HepG2 (cell line): Measurements from ENCODE around the gene EPHA4. TPM values are rescaled to one million over a fixed set of nuclear protein-coding genes. Genes with fewer than 3 reads are reported as not detected.

ENCODE experiments used
- ATAC-seq: fragments of 200-7000 bp; cut with Tn5 transposase; 3 replicates; pipeline ENCODE4 v1.9.1; 2020; ENCODE audit warnings: mild to moderate bottlenecking, moderate library complexity
- BruUV-seq: library from RNA; stranded (reverse); fragments of 400-500 nt; replicated peaks from 2 replicates; lab custom pipeline; 2021; lab: Mats Ljungman, UMichigan
- CTCF ChIA-PET: fragments of 300-600 bp; formaldehyde crosslinking; extraction: SDS; loops from one replicate; lab custom pipeline; 2021; ENCODE audit warnings: low total read pairs, inconsistent platforms, low intra/inter-chr PET ratio; lab: Yijun Ruan, JAX
- POLR2A ChIA-PET: fragments of 350-600 bp; sonication (Branson Sonifier 250); formaldehyde crosslinking; loops from one replicate; lab custom pipeline; 2020; ENCODE audit warnings: antibody characterized with exemption, inconsistent platforms; lab: Yijun Ruan, JAX
- DNase-seq: peaks from one replicate; pipeline ENCODE4 v3.0.0-alpha.2; 2015; ENCODE audit warnings: low spot score
- FAIRE-seq: peaks from 3 replicates; lab custom pipeline; 2011; peaks lifted over from hg19 to GRCh38; lab: Jason Lieb, UNC
- H2AFZ ChIP-seq: one replicate; pipeline ENCODE4 v1.6.1; 2011; ENCODE audit warnings: low read length, inconsistent platforms
- H3K27ac ChIP-seq: fragments of 300-600 bp; 3 replicates; pipeline ENCODE4 v1.8.0; 2011; ENCODE audit warnings: mixed run types, mild to moderate bottlenecking, mixed read lengths, low read length, inconsistent platforms; ENCODE audit not compliant: insufficient read depth; ENCODE audit errors: extremely low read length
- H3K27me3 ChIP-seq, 2 experiments: fragments of 200-600 bp in 1 of 2; 2 replicates in 1 of 2; 3 replicates in 1 of 2; pipeline versions ENCODE4 v1.6.0 to v1.8.0; 2011; ENCODE audit warnings: low read length in 2 of 2, mild to moderate bottlenecking in 2 of 2, moderate library complexity in 2 of 2, inconsistent platforms in 1 of 2; ENCODE audit not compliant: insufficient read depth in 2 of 2, control insufficient read depth in 1 of 2
- H3K36me3 ChIP-seq, 2 experiments: fragments of 200-600 bp in 1 of 2; replicated peaks in 1 of 2; 2 replicates in 1 of 2; 3 replicates in 1 of 2; pipeline versions ENCODE4 v1.5.1 to v1.8.0; 2011; ENCODE audit warnings: low read length in 2 of 2, inconsistent platforms in 1 of 2; ENCODE audit not compliant: insufficient read depth in 2 of 2, control insufficient read depth in 1 of 2
- H3K4me1 ChIP-seq: 2 replicates; pipeline ENCODE4 v1.5.1; 2012; ENCODE audit warnings: low read length, inconsistent platforms; ENCODE audit not compliant: insufficient read depth
- H3K4me2 ChIP-seq: 2 replicates; pipeline ENCODE4 v1.6.0; 2011; ENCODE audit warnings: low read depth, low read length, inconsistent platforms
- H3K4me3 ChIP-seq, 3 experiments: fragments of 200-600 bp in 1 of 3; sonication (generic), shearing (Covaris generic) in 1 of 3; replicated peaks in 1 of 3; 2 replicates each; pipeline ENCODE4 v1.5.1; 2011 to 2016; ENCODE audit warnings: low read length in 3 of 3, inconsistent platforms in 2 of 3, low read depth in 2 of 3, mild to moderate bottlenecking in 2 of 3, control low read depth in 1 of 3, mixed read lengths in 1 of 3; ENCODE audit not compliant: insufficient read depth in 1 of 3
- H3K79me2 ChIP-seq: one replicate; pipeline ENCODE4 v1.6.1; 2011; ENCODE audit warnings: low read length, inconsistent platforms; ENCODE audit not compliant: insufficient read depth
- H3K9ac ChIP-seq: 2 replicates; pipeline ENCODE4 v1.6.0; 2011; ENCODE audit warnings: mild to moderate bottlenecking, low read depth, low read length, inconsistent platforms; ENCODE audit not compliant: insufficient read depth
- H3K9me3 ChIP-seq: 2 replicates; pipeline ENCODE4 v1.5.1; 2012; ENCODE audit warnings: mild to moderate bottlenecking, low read length
- H4K20me1 ChIP-seq: 2 replicates; pipeline ENCODE4 v1.6.0; 2011; ENCODE audit warnings: inconsistent platforms, mild to moderate bottlenecking, low read length, moderate library complexity; ENCODE audit not compliant: insufficient read depth
- MYNN ChIP-seq: sonication (generic); formaldehyde crosslinking; IDR thresholded peaks from 2 replicates; pipeline ENCODE4 v1.4.0; 2020; ENCODE audit warnings: mild to moderate bottlenecking, low read depth, missing genetic modification reagents
- PHF21A ChIP-seq: sonication (generic); formaldehyde crosslinking; IDR thresholded peaks from 2 replicates; pipeline ENCODE4 v1.5.0; 2020; ENCODE audit warnings: mild to moderate bottlenecking, missing genetic modification reagents
- SALL1 ChIP-seq: sonication (generic); formaldehyde crosslinking; IDR thresholded peaks from 2 replicates; pipeline ENCODE4 v1.8.0; 2022; ENCODE audit warnings: mild to moderate bottlenecking, missing genetic modification reagents
- SNRNP70 ChIP-seq: fragments of 200-400 bp; formaldehyde crosslinking; IDR thresholded peaks from 2 replicates; pipeline ENCODE4 v1.6.1; 2017; ENCODE audit warnings: mild to moderate bottlenecking, low read depth, low read length, moderate library complexity
- ZFAT ChIP-seq: sonication (generic); formaldehyde crosslinking; conservative IDR thresholded peaks from 2 replicates; pipeline ENCODE4 v1.8.1; 2023; ENCODE audit warnings: missing genetic modification reagents, inconsistent platforms
- ZKSCAN8 ChIP-seq: IDR thresholded peaks from 2 replicates; pipeline ENCODE4 v1.6.1; 2016; ENCODE audit warnings: borderline replicate concordance, missing genetic modification reagents, missing compliant biosample characterization
- ZNF446 ChIP-seq: sonication (generic); formaldehyde crosslinking; IDR thresholded peaks from 2 replicates; pipeline ENCODE4 v1.5.0; 2020; ENCODE audit warnings: mild to moderate bottlenecking, missing genetic modification reagents
- ZNF703 ChIP-seq: sonication (generic); formaldehyde crosslinking; IDR thresholded peaks from 2 replicates; pipeline ENCODE4 v1.5.1; 2020; ENCODE audit warnings: missing genetic modification reagents, mild to moderate bottlenecking, moderate library complexity, borderline replicate concordance
- ZNF737 ChIP-seq: sonication (generic); formaldehyde crosslinking; IDR thresholded peaks from 2 replicates; pipeline ENCODE4 v1.5.0; 2020; ENCODE audit warnings: missing genetic modification reagents, mild to moderate bottlenecking, borderline replicate concordance
- WGBS: methylation state at CpG from one replicate; pipeline ENCODE4 v1.1.6; 2017; ENCODE audit warnings: low lambda C conversion rate; 5-methylcytosine and 5-hydroxymethylcytosine counted together
- in situ Hi-C: cut with HindIII; loops from 2 replicates; pipeline ENCODE4 v1.10.0; 2017; ENCODE audit warnings: low pct_unique_long_range_greater_than_20kb; ENCODE audit not compliant: extremely low pct_ligation_motif_present
- intact Hi-C: fragments of 100-400 bp; cut with micrococcal nuclease; formaldehyde crosslinking; loops from one replicate; pipeline ENCODE4 v1.10.0; 2022; ENCODE audit not compliant: unreplicated experiment
- polyA plus RNA-seq, 8 experiments: library from polyadenylated mRNA; depleted of rRNA in 3 of 8; stranded (reverse) in 7 of 8; unstranded in 1 of 8; fragments of >200 nt; fragmentation: Illumina TruSeq in 4 of 8; extraction: Trizol in 4 of 8; gene quantifications; 2 replicates each; pipeline versions ENCODE4 v1.2.1 to v1.2.3, GENCODE V29; 2011 to 2016; ENCODE audit warnings: low read depth in 4 of 8, missing spikeins in 1 of 8, mixed read lengths in 1 of 8; ENCODE audit not compliant: insufficient read depth in 1 of 8
- total RNA-seq, 5 experiments: library from RNA; depleted of rRNA; stranded (reverse); fragments of >200 nt; fragmentation: Illumina TruSeq; extraction: Trizol; gene quantifications; 2 replicates each; pipeline ENCODE4 v1.2.3, GENCODE V29; 2016; ENCODE audit warnings: low read depth in 1 of 5
- TF ChIP-seq, protein P1 (sequence below): sonication (generic); formaldehyde crosslinking; IDR thresholded peaks from 2 replicates; pipeline ENCODE4 v1.4.0; 2020; ENCODE audit warnings: missing genetic modification reagents, mild to moderate bottlenecking, borderline replicate concordance
- TF ChIP-seq, protein P2 (sequence below): sonication (generic); formaldehyde crosslinking; IDR thresholded peaks from 2 replicates; pipeline ENCODE4 v1.5.0; 2020; ENCODE audit warnings: missing genetic modification reagents

Gene EPHA4
- total and polyA plus RNA-seq, 2 of the 13 experiments (the other 11 are each of a cell fraction or from before 2014, with no cell fraction given), result not detected

DNA sequence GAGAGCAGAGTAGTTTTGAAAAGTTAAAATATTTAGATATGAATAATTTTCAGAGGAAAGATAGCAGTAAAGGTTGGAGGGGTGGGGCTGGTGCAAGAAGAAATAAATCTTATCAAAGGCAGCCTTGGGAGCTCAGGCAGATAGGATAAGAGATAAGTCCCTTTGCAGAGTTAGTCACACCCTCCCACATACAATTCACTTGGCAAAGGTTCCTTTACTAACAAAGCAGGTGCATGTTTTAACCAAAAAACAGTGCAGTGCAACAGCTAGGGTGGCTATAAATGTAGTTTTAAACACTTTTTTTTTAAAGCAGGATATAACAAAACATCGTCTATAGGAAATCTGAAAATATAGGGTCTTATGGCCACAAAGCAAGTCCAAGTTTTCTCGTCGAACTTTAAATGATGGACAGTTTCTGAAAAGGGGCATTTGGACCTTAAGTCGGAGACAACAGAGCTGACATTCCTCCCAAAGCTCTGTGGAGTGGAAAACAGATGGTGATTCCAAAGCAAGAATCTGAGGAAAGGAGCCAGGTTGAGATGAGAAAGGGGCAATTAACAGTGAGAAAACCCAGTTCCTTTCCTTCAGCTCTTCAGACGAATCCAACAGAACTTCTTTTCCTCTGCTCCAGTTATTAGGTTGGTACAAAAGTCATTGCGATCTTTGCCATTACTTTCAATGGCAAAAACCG, 53.0 kb downstream of the EPHA4 start (continued):
- TF ChIP-seq, protein P1, sequence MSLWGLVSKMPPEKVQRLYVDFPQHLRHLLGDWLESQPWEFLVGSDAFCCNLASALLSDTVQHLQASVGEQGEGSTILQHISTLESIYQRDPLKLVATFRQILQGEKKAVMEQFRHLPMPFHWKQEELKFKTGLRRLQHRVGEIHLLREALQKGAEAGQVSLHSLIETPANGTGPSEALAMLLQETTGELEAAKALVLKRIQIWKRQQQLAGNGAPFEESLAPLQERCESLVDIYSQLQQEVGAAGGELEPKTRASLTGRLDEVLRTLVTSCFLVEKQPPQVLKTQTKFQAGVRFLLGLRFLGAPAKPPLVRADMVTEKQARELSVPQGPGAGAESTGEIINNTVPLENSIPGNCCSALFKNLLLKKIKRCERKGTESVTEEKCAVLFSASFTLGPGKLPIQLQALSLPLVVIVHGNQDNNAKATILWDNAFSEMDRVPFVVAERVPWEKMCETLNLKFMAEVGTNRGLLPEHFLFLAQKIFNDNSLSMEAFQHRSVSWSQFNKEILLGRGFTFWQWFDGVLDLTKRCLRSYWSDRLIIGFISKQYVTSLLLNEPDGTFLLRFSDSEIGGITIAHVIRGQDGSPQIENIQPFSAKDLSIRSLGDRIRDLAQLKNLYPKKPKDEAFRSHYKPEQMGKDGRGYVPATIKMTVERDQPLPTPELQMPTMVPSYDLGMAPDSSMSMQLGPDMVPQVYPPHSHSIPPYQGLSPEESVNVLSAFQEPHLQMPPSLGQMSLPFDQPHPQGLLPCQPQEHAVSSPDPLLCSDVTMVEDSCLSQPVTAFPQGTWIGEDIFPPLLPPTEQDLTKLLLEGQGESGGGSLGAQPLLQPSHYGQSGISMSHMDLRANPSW (CRISPR knock-in tag), result no peak
- no peak for TF ChIP-seq ZKSCAN8 (CRISPR knock-in tag)
- TF ChIP-seq, all 625 proteins: peak for 0

DNA sequence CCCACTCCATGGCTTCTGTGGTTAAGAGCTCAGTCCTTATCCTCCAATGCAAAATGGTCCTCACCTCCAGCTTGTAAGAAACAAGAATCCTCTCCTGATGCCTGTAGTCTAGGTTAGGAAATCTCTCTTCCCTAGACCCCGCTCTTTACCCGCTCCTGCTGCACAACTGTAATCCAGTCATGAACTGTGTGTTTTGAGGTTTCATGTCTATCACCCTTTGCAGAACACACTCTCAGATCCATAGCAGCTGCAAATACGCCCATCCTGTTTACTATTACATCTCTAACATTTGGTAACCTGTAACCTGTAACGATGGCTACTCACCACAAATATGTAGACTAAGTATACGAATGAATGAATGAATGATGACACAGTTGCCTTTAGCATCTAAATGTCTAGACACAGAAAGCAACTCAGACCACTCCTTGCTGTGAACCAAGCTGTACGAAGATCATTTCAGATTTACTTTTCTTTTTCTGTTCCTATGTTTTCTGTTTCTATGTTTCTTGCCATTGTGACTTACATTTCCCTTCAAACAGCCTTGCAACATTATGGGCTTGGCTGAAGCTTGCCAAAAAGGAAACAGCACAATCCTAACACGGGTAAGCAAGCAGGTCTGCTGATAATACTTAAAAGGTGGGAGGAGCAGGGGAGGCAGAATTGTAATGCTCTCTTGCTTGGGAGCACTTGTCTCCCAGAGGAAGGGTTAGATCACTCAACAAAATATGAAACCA, 53.7 kb downstream of the EPHA4 start:
- BruUV-seq, result no TSS peak
- no peaks in the 10 kb centered on the region for H3K4me1 ChIP-seq
- no peak overlapping the region for H3K9ac ChIP-seq
- in situ Hi-C loops, result no loop called here
- no peaks in the 10 kb centered on the region for H4K20me1 ChIP-seq
- no peak for DNase-seq
- TF ChIP-seq MYNN (CRISPR knock-in tag), result no peak
- no peak for TF ChIP-seq SALL1
- TF ChIP-seq SNRNP70, result no peak
- TF ChIP-seq ZFAT, result no peak
- no peak for TF ChIP-seq PHF21A (CRISPR knock-in tag)
- TF ChIP-seq ZNF737 (CRISPR knock-in tag), result no peak
- TF ChIP-seq ZNF703, result no peak
- no peak for TF ChIP-seq ZNF446 (CRISPR knock-in tag)
- TF ChIP-seq, protein P2, sequence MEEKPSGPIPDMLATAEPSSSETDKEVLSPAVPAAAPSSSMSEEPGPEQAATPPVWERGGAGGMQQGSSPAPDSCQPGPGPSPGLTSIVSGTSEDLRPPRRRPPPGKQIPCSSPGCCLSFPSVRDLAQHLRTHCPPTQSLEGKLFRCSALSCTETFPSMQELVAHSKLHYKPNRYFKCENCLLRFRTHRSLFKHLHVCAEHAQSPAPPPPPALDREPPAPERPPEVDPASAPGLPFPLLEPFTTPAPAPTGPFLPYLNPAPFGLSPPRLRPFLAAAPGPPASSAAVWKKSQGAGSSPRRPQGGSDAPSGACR, result no peak
- TF ChIP-seq, all 625 proteins: peak for 0
- Histone ChIP-seq H2AFZ (no peak overlapping the region), H3K27ac (no peak overlapping the region), H3K4me2 (no peak overlapping the region), H3K79me2 (no peaks in the 10 kb centered on the region), H3K4me3 (no peak overlapping the region), H3K36me3 (no peaks in the 10 kb centered on the region), H3K27me3 (no peaks in the 10 kb centered on the region; a peak in 1 of 5 replicates), H3K9me3 (no peaks in the 10 kb centered on the region)
- ATAC-seq, result no peak
- no peak for FAIRE-seq
- POLR2A ChIA-PET, result no interaction called here
- WGBS, result 2% methylated on average over 7 of the region's 7 CpGs
- CTCF ChIA-PET, result no interaction called here
- intact Hi-C loops, result no loop called here
